Measurements from ENCODE around the gene FICD.
A peak's percentile ranks its signal among the peaks of the same experiment; 100 is the strongest.

FICD gene

DNA sequence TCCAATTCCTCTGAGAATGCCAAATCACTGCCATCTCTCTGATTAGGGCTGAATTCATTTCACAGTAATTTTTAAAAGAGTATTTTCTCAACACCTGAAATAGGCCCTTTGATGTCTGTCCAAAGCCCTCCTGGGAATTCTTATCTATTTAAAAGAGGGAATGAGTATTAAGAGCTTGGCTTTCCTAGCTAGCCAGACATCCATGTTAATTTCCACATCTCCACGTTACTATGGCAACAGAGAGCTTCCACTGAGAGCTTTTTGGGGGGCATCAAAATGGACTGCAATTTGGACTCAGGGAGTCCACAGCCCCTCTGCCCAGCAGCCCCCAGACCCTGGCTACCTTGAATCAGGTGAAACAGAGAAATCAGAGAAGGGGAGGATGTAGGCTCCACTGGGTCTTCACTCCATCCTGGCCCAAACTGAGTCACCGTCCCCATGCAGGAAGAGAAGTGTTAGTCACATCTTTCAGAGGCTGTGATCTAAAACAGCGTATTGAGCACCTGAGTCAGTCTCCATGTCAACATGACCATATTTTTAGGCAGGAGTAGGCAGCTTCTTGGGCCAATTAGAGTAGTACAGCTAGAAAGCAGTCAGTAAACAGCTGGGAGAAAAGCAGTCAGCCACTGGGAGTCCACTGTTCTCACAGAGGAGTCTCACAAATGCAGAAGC, 7.0 kb upstream of the FICD start:
- no peak overlapping the region for H2BK15ac ChIP-seq (replicated peaks; ENCODE audit: low read depth)
- H2BK5ac ChIP-seq (ENCODE audit: low read length): no peak overlapping the region
- H2AK5ac ChIP-seq (ENCODE audit: low read length): no peak overlapping the region
- no peak overlapping the region for H3K9ac ChIP-seq (ENCODE audit: low read length)
- H3K79me1 ChIP-seq (ENCODE audit: low read length): no peaks in the 10 kb centered on the region
- H3K23ac ChIP-seq (ENCODE audit: low read length): no peak overlapping the region
- no peak overlapping the region for H4K8ac ChIP-seq (ENCODE audit: low read depth, low read length)
- H3K18ac ChIP-seq (ENCODE audit: low read length): no peak overlapping the region
- H3K27ac ChIP-seq (ENCODE audit: low read depth, low read length): no peak overlapping the region
- no peak overlapping the region for H3K4ac ChIP-seq (ENCODE audit: low read depth, low read length)
- no peaks in the 10 kb centered on the region for H3K27me3 ChIP-seq (ENCODE audit: insufficient read depth, low read length, poor library complexity)
- H3K36me3 ChIP-seq (ENCODE audit: control insufficient read depth, insufficient read depth, low read length): no peaks in the 10 kb centered on the region
- H3K4me2 ChIP-seq (ENCODE audit: low read length): no peak overlapping the region
- no peak overlapping the region for H3K56ac ChIP-seq (ENCODE audit: low read length)
- H3K79me2 ChIP-seq (ENCODE audit: control insufficient read depth, insufficient read depth, low read length): no peaks in the 10 kb centered on the region
- no CpG with 5 or more reads among the region's 3 CpGs for WGBS (ENCODE audit: extremely low coverage, insufficient coverage, low lambda C conversion rate)
- no peak for DNase-seq
- H2BK120ac ChIP-seq (ENCODE audit: low read depth, low read length): no peak overlapping the region
- H3K4me3 ChIP-seq (ENCODE audit: low read length): no peak overlapping the region
- no peak overlapping the region for H4K5ac ChIP-seq (ENCODE audit: low read length)
- no peaks in the 10 kb centered on the region for H3K4me1 ChIP-seq (ENCODE audit: control insufficient read depth, low read depth, low read length)

DNA sequence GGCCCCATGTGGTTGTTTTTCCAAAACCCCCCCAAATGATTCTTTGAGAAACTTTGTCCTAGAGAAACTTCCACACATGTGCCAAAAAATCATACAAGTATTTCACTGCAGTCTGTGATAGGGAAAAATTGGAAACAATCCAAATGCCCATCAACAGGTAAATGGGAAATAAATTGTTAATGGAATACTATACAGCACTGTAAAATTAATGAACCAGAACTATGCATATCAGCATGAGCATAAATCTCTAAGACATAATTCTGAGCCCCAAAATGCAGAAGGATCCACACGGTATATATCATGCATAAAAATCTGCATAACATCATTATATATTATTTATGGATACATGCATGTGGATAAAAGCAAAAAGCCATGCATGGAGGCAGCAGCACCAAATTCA, 5.3 kb upstream of the FICD start:
- Histone ChIP-seq H4K5ac (ENCODE audit: low read length) (no peak overlapping the region), H3K4me3 (ENCODE audit: low read length) (no peak overlapping the region), H2AK5ac (ENCODE audit: low read length) (no peak overlapping the region), H3K27me3 (ENCODE audit: insufficient read depth, low read length, poor library complexity) (no peaks in the 10 kb centered on the region), H3K56ac (ENCODE audit: low read length) (no peak overlapping the region), H3K9ac (ENCODE audit: low read length) (no peak overlapping the region), H2BK5ac (ENCODE audit: low read length) (no peak overlapping the region), H2BK15ac (replicated peaks; ENCODE audit: low read depth) (no peak overlapping the region), H3K4ac (ENCODE audit: low read depth, low read length) (no peak overlapping the region), H3K23ac (ENCODE audit: low read length) (no peak overlapping the region), H3K27ac (ENCODE audit: low read depth, low read length) (no peak overlapping the region), H2BK120ac (ENCODE audit: low read depth, low read length) (no peak overlapping the region), H3K79me1 (ENCODE audit: low read length) (no peaks in the 10 kb centered on the region), H3K18ac (ENCODE audit: low read length) (no peak overlapping the region), H3K36me3 (ENCODE audit: control insufficient read depth, insufficient read depth, low read length) (no peaks in the 10 kb centered on the region), H3K4me1 (ENCODE audit: control insufficient read depth, low read depth, low read length) (no peaks in the 10 kb centered on the region), H4K8ac (ENCODE audit: low read depth, low read length) (no peak overlapping the region), H3K79me2 (ENCODE audit: control insufficient read depth, insufficient read depth, low read length) (no peaks in the 10 kb centered on the region), H3K4me2 (ENCODE audit: low read length) (no peak overlapping the region)
- WGBS (ENCODE audit: extremely low coverage, insufficient coverage, low lambda C conversion rate): no CpG with 5 or more reads among the region's 1 CpG
- DNase-seq: no peak

- Histone ChIP-seq H3K4me3 (ENCODE audit: low read length) (no peak overlapping the region), H3K27me3 (ENCODE audit: insufficient read depth, low read length, poor library complexity) (no peaks in the 10 kb centered on the region), H3K79me1 (ENCODE audit: low read length) (peaks cover 2% of the 10 kb centered on the region), H4K8ac (ENCODE audit: low read depth, low read length) (no peak overlapping the region), H3K36me3 (ENCODE audit: control insufficient read depth, insufficient read depth, low read length) (no peaks in the 10 kb centered on the region), H3K79me2 (ENCODE audit: control insufficient read depth, insufficient read depth, low read length) (no peaks in the 10 kb centered on the region), H2BK15ac (replicated peaks; ENCODE audit: low read depth) (no peak overlapping the region), H3K23ac (ENCODE audit: low read length) (no peak overlapping the region), H2BK5ac (ENCODE audit: low read length) (no peak overlapping the region), H3K27ac (ENCODE audit: low read depth, low read length) (no peak overlapping the region), H2AK5ac (ENCODE audit: low read length) (no peak overlapping the region), H3K4me1 (ENCODE audit: control insufficient read depth, low read depth, low read length) (no peaks in the 10 kb centered on the region), H3K4me2 (ENCODE audit: low read length) (no peak overlapping the region), H3K4ac (ENCODE audit: low read depth, low read length) (no peak overlapping the region), H3K18ac (ENCODE audit: low read length) (no peak overlapping the region), H4K5ac (ENCODE audit: low read length) (no peak overlapping the region), H2BK120ac (ENCODE audit: low read depth, low read length) (no peak overlapping the region), H3K9ac (ENCODE audit: low read length) (no peak overlapping the region), H3K56ac (ENCODE audit: low read length) (no peak overlapping the region)
- no peak for DNase-seq
- no CpG with 5 or more reads among the region's 2 CpGs for WGBS (ENCODE audit: extremely low coverage, insufficient coverage, low lambda C conversion rate)
These were observed 4.2 kb upstream of the FICD start for GRCh38 chr12:108510836-108511235.

DNA sequence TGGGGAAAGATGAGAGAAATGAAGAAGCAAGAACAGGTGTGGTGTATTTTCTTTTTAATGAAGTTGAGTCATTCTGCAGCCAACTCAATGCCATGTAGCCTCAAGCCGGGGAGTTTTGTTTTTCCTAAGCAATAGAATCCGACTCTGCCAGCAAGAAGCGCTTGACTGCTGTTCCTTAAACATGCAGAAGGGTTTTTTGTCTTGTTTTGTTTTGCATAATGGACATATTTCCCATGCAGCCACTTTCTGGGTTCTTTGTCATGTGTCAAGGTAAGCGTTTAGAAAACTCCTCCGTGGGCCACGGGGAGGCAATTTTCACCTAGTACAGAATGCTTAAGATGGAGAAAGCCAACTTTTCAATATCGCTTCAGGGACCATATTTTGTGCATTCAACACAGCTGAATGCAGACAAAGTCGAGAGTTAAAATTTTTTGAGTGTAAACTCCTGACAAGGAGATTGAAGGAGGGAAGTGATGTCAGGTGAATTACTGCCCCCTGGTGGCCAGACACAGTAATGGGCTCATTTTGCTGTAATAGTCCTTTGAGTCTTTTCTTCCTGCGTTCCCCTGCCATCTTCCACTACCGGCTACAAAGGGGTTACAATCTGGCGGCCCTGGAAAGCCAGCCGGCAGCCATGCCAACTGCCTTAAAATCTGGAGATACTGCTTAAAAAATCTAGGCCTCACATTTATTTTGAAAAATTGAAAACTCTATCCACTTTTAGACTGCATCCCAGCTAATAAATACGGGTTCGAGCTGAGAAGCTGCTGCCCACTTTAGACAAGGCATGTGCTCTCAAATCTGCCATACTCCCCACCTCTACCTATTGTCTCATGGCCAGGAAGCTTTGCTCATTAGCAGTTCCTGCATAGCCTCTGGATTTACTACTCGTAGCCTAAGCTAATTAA, 3.2 kb upstream of the FICD start:
- Histone ChIP-seq H3K9ac (ENCODE audit: low read length) (peak overlapping the region; percentile 18), H3K36me3 (ENCODE audit: control insufficient read depth, insufficient read depth, low read length) (no peaks in the 10 kb centered on the region), H3K4me3 (ENCODE audit: low read length) (no peak overlapping the region), H3K79me2 (ENCODE audit: control insufficient read depth, insufficient read depth, low read length) (no peaks in the 10 kb centered on the region), H2BK5ac (ENCODE audit: low read length) (no peak overlapping the region), H3K4me1 (ENCODE audit: control insufficient read depth, low read depth, low read length) (no peaks in the 10 kb centered on the region), H2BK120ac (ENCODE audit: low read depth, low read length) (no peak overlapping the region), H4K5ac (ENCODE audit: low read length) (peak overlapping the region; percentile 64), H3K4ac (ENCODE audit: low read depth, low read length) (no peak overlapping the region), H3K27ac (ENCODE audit: low read depth, low read length) (no peak overlapping the region), H4K8ac (ENCODE audit: low read depth, low read length) (no peak overlapping the region), H3K4me2 (ENCODE audit: low read length) (no peak overlapping the region), H3K79me1 (ENCODE audit: low read length) (peaks cover 3% of the 10 kb centered on the region), H2AK5ac (ENCODE audit: low read length) (no peak overlapping the region), H3K18ac (ENCODE audit: low read length) (no peak overlapping the region), H3K27me3 (ENCODE audit: insufficient read depth, low read length, poor library complexity) (no peaks in the 10 kb centered on the region), H3K56ac (ENCODE audit: low read length) (peak overlapping the region; percentile 71), H2BK15ac (replicated peaks; ENCODE audit: low read depth) (no peak overlapping the region), H3K23ac (ENCODE audit: low read length) (no peak overlapping the region)
- no CpG with 5 or more reads among the region's 15 CpGs for WGBS (ENCODE audit: extremely low coverage, insufficient coverage, low lambda C conversion rate)
- peak; percentile 83 for DNase-seq

GRCh38 chr12:108514468-108514972, 557 bp upstream of the FICD start:
- H2BK5ac ChIP-seq (ENCODE audit: low read length): no peak overlapping the region
- H3K4me2 ChIP-seq (ENCODE audit: low read length): peak overlapping the region; percentile 72
- H2BK15ac ChIP-seq (replicated peaks; ENCODE audit: low read depth): no peak overlapping the region
- peaks cover 3% of the 10 kb centered on the region for H3K36me3 ChIP-seq (ENCODE audit: control insufficient read depth, insufficient read depth, low read length)
- no peak overlapping the region for H3K4ac ChIP-seq (ENCODE audit: low read depth, low read length)
- H3K18ac ChIP-seq (ENCODE audit: low read length): no peak overlapping the region
- H3K9ac ChIP-seq (ENCODE audit: low read length): peak overlapping the region; percentile 51
- no peak for DNase-seq
- H2BK120ac ChIP-seq (ENCODE audit: low read depth, low read length): no peak overlapping the region
- H3K4me3 ChIP-seq (ENCODE audit: low read length): no peak overlapping the region
- WGBS (ENCODE audit: extremely low coverage, insufficient coverage, low lambda C conversion rate): no CpG with 5 or more reads among the region's 19 CpGs
- H3K27me3 ChIP-seq (ENCODE audit: insufficient read depth, low read length, poor library complexity): no peaks in the 10 kb centered on the region
- no peaks in the 10 kb centered on the region for H3K4me1 ChIP-seq (ENCODE audit: control insufficient read depth, low read depth, low read length)
- H3K79me1 ChIP-seq (ENCODE audit: low read length): peaks cover 5% of the 10 kb centered on the region
- H3K27ac ChIP-seq (ENCODE audit: low read depth, low read length): no peak overlapping the region
- H4K8ac ChIP-seq (ENCODE audit: low read depth, low read length): no peak overlapping the region
- no peaks in the 10 kb centered on the region for H3K79me2 ChIP-seq (ENCODE audit: control insufficient read depth, insufficient read depth, low read length)
- no peak overlapping the region for H2AK5ac ChIP-seq (ENCODE audit: low read length)
- peak overlapping the region; percentile 70 for H3K56ac ChIP-seq (ENCODE audit: low read length)
- H4K5ac ChIP-seq (ENCODE audit: low read length): no peak overlapping the region
- no peak overlapping the region for H3K23ac ChIP-seq (ENCODE audit: low read length)

Measured in mesendoderm (in vitro differentiated cells).